Measurements from ENCODE around the gene TMTC1.
A peak's percentile ranks its signal among the peaks of the same experiment; 100 is the strongest.

Gene TMTC1

DNA sequence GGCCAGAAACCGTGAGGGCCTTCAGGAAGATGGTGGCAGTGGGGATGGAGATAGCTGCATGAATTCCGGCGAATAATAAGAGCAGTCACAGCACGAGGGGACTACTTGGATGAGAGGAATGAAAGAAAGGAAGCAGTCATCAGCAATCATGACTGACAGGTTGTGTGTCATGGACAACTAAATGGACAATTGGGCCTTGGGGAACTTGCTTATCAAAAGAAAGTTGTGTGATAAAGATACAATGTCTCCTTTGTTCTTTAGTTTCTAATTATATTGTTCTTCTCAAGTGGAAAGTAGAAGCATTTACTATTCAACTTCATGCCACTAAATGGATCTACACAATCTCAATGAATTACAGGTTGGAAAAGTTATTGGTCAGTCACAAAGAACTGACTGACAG, 130.5 kb downstream of the TMTC1 start:
- Histone ChIP-seq H3K27me3 (ENCODE audit: control insufficient read depth in 1 of 2, insufficient read depth in 1 of 2, low read length in 2 of 2) (no peaks in the 10 kb centered on the region), H3K27ac (ENCODE audit: low read length, poor library complexity, severe bottlenecking) (no peak overlapping the region), H3K9me3 (ENCODE audit: control insufficient read depth, low read length) (no peaks in the 10 kb centered on the region), H3K4me2 (ENCODE audit: low read length, poor library complexity, severe bottlenecking) (no peak overlapping the region), H2BK120ac (ENCODE audit: low read depth, low read length) (no peak overlapping the region), H2BK15ac (ENCODE audit: low read depth, poor library complexity, severe bottlenecking) (no peak overlapping the region), H2AFZ (ENCODE audit: low read depth, low read length) (no peak overlapping the region), H3K9ac (ENCODE audit: low read length) (no peak overlapping the region), H3K4me3 (ENCODE audit: insufficient read depth in 1 of 2, low read depth in 1 of 2, low read length in 2 of 2) (no peak overlapping the region), H2BK12ac (ENCODE audit: low read length in 2 of 2) (no peak overlapping the region), H3K18ac (ENCODE audit: low read depth in 1 of 2, low read length in 2 of 2) (no peak overlapping the region), H2BK5ac (ENCODE audit: low read depth, low read length, poor library complexity, severe bottlenecking) (no peak overlapping the region), H3K4ac (ENCODE audit: low read depth in 1 of 2, low read length in 2 of 2) (no peak overlapping the region), H3K23ac (ENCODE audit: low read length in 2 of 2) (no peak overlapping the region), H3K14ac (ENCODE audit: low read length in 2 of 2) (no peak overlapping the region), H3K4me1 (ENCODE audit: control insufficient read depth, insufficient read depth, low read depth, low read length) (no peaks in the 10 kb centered on the region), H4K91ac (ENCODE audit: low read length) (no peak overlapping the region), H4K8ac (ENCODE audit: low read length) (no peak overlapping the region), H3K79me1 (replicated peaks; ENCODE audit: low read length, poor library complexity, severe bottlenecking) (no peaks in the 10 kb centered on the region), H2AK5ac (ENCODE audit: low read length, severe bottlenecking) (no peak overlapping the region), H3K36me3 (ENCODE audit: control insufficient read depth in 1 of 2, insufficient read depth in 2 of 2, low read depth in 1 of 2, low read length in 2 of 2) (peaks cover 0 to 42% of the 10 kb centered on the region in 2 experiments)
- WGBS, result 100% methylated on average over 4 of the region's 4 CpGs
- no peak for DNase-seq

DNA sequence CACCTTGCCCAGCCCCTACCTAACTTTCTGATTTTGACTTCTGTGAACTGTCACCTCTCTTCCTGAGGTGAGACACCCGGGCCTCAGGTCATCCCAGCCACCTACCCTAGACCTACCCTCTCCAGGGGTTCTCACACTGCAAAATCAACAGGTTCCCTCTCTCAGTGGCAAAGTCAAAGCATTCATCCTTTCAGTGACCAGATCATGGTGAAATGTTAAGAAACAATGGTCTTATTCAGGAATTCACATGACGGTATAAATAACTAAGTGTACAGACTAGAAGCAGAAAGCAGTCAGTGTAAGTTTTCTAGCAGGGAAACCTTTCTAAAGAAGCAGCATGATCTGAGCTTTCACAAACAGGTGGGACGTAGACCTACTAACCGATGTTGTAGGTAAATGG, 133.4 kb downstream of the TMTC1 start:
- H2BK5ac ChIP-seq (ENCODE audit: low read depth, low read length, poor library complexity, severe bottlenecking), result no peak overlapping the region
- no peak overlapping the region for H3K9ac ChIP-seq (ENCODE audit: low read length)
- no peaks in the 10 kb centered on the region for H3K9me3 ChIP-seq (ENCODE audit: control insufficient read depth, low read length)
- no peaks in the 10 kb centered on the region for H3K4me1 ChIP-seq (ENCODE audit: control insufficient read depth, insufficient read depth, low read depth, low read length)
- H3K4me2 ChIP-seq (ENCODE audit: low read length, poor library complexity, severe bottlenecking), result no peak overlapping the region
- 97% methylated on average over 4 of the region's 4 CpGs for WGBS
- peak overlapping the region; percentile 31 for H4K8ac ChIP-seq (ENCODE audit: low read length)
- no peak overlapping the region for H3K27ac ChIP-seq (ENCODE audit: low read length, poor library complexity, severe bottlenecking)
- H3K18ac ChIP-seq (ENCODE audit: low read depth in 1 of 2, low read length in 2 of 2), result no peak overlapping the region
- H2BK12ac ChIP-seq (ENCODE audit: low read length in 2 of 2), result no peak overlapping the region
- H2AK5ac ChIP-seq (ENCODE audit: low read length, severe bottlenecking), result no peak overlapping the region
- H3K36me3 ChIP-seq (ENCODE audit: control insufficient read depth in 1 of 2, insufficient read depth in 2 of 2, low read depth in 1 of 2, low read length in 2 of 2), result peaks cover 0 to 48% of the 10 kb centered on the region in 2 experiments
- no peak overlapping the region for H2AFZ ChIP-seq (ENCODE audit: low read depth, low read length)
- no peaks in the 10 kb centered on the region for H3K27me3 ChIP-seq (ENCODE audit: control insufficient read depth in 1 of 2, insufficient read depth in 1 of 2, low read length in 2 of 2)
- H3K4ac ChIP-seq (ENCODE audit: low read depth in 1 of 2, low read length in 2 of 2), result no peak overlapping the region
- no peak overlapping the region for H2BK15ac ChIP-seq (ENCODE audit: low read depth, poor library complexity, severe bottlenecking)
- no peak for DNase-seq
- H3K14ac ChIP-seq (ENCODE audit: low read length in 2 of 2), result no peak overlapping the region
- no peak overlapping the region for H2BK120ac ChIP-seq (ENCODE audit: low read depth, low read length)
- no peak overlapping the region for H3K4me3 ChIP-seq (ENCODE audit: insufficient read depth in 1 of 2, low read depth in 1 of 2, low read length in 2 of 2)
- H3K23ac ChIP-seq (ENCODE audit: low read length in 2 of 2), result no peak overlapping the region
- no peak overlapping the region for H4K91ac ChIP-seq (ENCODE audit: low read length)
- no peaks in the 10 kb centered on the region for H3K79me1 ChIP-seq (replicated peaks; ENCODE audit: low read length, poor library complexity, severe bottlenecking)

DNA sequence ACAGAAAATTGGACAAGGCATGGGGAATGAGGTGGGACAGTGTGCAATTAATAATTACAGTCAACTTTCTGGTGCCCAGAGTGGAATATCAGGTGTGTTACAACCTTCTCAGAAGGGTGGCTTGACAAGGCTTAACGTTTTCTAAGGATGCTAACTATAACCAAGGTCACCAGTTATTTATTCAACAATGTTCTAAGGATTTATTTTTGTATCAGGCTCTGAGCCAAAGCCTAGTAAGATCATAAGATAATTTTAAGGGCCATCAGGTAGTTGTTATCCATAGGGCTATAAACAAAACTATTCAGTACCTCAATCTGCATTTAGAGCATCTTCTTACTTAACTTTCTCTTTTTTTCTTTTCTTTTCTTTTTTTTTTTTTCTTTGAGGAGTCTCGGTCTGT, 134.0 kb downstream of the TMTC1 start:
- no peak overlapping the region for H3K4me3 ChIP-seq (ENCODE audit: insufficient read depth in 1 of 2, low read depth in 1 of 2, low read length in 2 of 2)
- no peak overlapping the region for H2BK15ac ChIP-seq (ENCODE audit: low read depth, poor library complexity, severe bottlenecking)
- H3K27ac ChIP-seq (ENCODE audit: low read length, poor library complexity, severe bottlenecking), result no peak overlapping the region
- no peaks in the 10 kb centered on the region for H3K27me3 ChIP-seq (ENCODE audit: control insufficient read depth in 1 of 2, insufficient read depth in 1 of 2, low read length in 2 of 2)
- H2BK5ac ChIP-seq (ENCODE audit: low read depth, low read length, poor library complexity, severe bottlenecking), result no peak overlapping the region
- H2BK120ac ChIP-seq (ENCODE audit: low read depth, low read length), result no peak overlapping the region
- H3K14ac ChIP-seq (ENCODE audit: low read length in 2 of 2), result no peak overlapping the region
- no peak overlapping the region for H3K4ac ChIP-seq (ENCODE audit: low read depth in 1 of 2, low read length in 2 of 2)
- no peak overlapping the region for H2AK5ac ChIP-seq (ENCODE audit: low read length, severe bottlenecking)
- H3K9me3 ChIP-seq (ENCODE audit: control insufficient read depth, low read length), result no peaks in the 10 kb centered on the region
- H2BK12ac ChIP-seq (ENCODE audit: low read length in 2 of 2), result no peak overlapping the region
- no peak overlapping the region for H4K8ac ChIP-seq (ENCODE audit: low read length)
- H3K79me1 ChIP-seq (replicated peaks; ENCODE audit: low read length, poor library complexity, severe bottlenecking), result no peaks in the 10 kb centered on the region
- DNase-seq, result no peak
- no peak overlapping the region for H4K91ac ChIP-seq (ENCODE audit: low read length)
- H3K9ac ChIP-seq (ENCODE audit: low read length), result no peak overlapping the region
- no peaks in the 10 kb centered on the region for H3K4me1 ChIP-seq (ENCODE audit: control insufficient read depth, insufficient read depth, low read depth, low read length)
- no peak overlapping the region for H3K23ac ChIP-seq (ENCODE audit: low read length in 2 of 2)
- no peak overlapping the region for H3K4me2 ChIP-seq (ENCODE audit: low read length, poor library complexity, severe bottlenecking)
- 92% methylated on average over 1 of the region's 2 CpGs for WGBS
- H3K36me3 ChIP-seq (ENCODE audit: control insufficient read depth in 1 of 2, insufficient read depth in 2 of 2, low read depth in 1 of 2, low read length in 2 of 2), result peaks cover 0 to 48% of the 10 kb centered on the region in 2 experiments
- H3K18ac ChIP-seq (ENCODE audit: low read depth in 1 of 2, low read length in 2 of 2), result no peak overlapping the region
- H2AFZ ChIP-seq (ENCODE audit: low read depth, low read length), result no peak overlapping the region

DNA sequence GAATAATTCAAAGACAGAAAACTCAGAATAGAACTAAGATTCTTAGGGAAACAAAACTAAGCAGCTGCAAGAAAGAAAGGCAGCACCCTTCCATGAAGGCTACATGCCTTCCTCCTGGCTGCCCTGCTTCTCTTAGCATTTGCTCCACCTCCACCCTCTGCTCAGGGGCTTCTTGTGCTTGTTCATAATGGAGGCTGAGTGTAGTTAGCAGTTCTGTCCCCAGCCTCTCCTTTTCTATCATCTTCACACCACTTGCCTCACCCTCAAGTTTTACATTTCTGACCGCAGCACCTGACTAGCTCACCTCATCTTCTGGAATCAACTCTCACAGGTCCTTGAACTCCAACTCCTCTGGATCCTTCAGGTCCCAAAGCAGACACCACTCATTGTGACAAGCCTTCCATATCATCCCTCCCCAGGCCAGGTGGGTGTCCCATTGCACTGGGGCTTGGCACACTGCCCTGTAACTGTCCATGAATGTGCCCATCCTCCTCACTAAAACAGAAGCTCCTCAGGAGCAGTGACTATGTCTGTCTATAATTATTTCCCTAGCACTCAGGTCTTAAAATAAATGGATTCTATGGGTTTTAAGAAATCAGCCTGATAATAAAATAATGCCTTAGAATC, 139.1 kb downstream of the TMTC1 start:
- no peak overlapping the region for H3K18ac ChIP-seq (ENCODE audit: low read depth in 1 of 2, low read length in 2 of 2)
- H3K23ac ChIP-seq (ENCODE audit: low read length in 2 of 2), result no peak overlapping the region
- 96% methylated on average over 1 of the region's 1 CpG for WGBS
- H3K27ac ChIP-seq (ENCODE audit: low read length, poor library complexity, severe bottlenecking), result no peak overlapping the region
- H2AFZ ChIP-seq (ENCODE audit: low read depth, low read length), result no peak overlapping the region
- H3K4me1 ChIP-seq (ENCODE audit: control insufficient read depth, insufficient read depth, low read depth, low read length), result peaks cover 5% of the 10 kb centered on the region
- no peak overlapping the region for H3K4ac ChIP-seq (ENCODE audit: low read depth in 1 of 2, low read length in 2 of 2)
- H4K8ac ChIP-seq (ENCODE audit: low read length), result no peak overlapping the region
- H3K36me3 ChIP-seq (ENCODE audit: control insufficient read depth in 1 of 2, insufficient read depth in 2 of 2, low read depth in 1 of 2, low read length in 2 of 2), result peaks cover 0 to 13% of the 10 kb centered on the region in 2 experiments
- no peak overlapping the region for H3K14ac ChIP-seq (ENCODE audit: low read length in 2 of 2)
- no peaks in the 10 kb centered on the region for H3K27me3 ChIP-seq (ENCODE audit: control insufficient read depth in 1 of 2, insufficient read depth in 1 of 2, low read length in 2 of 2)
- H3K4me2 ChIP-seq (ENCODE audit: low read length, poor library complexity, severe bottlenecking), result no peak overlapping the region
- H2BK12ac ChIP-seq (ENCODE audit: low read length in 2 of 2), result no peak overlapping the region
- H2BK5ac ChIP-seq (ENCODE audit: low read depth, low read length, poor library complexity, severe bottlenecking), result no peak overlapping the region
- H3K9me3 ChIP-seq (ENCODE audit: control insufficient read depth, low read length), result no peaks in the 10 kb centered on the region
- no peak overlapping the region for H2BK120ac ChIP-seq (ENCODE audit: low read depth, low read length)
- no peak overlapping the region for H3K9ac ChIP-seq (ENCODE audit: low read length)
- H2AK5ac ChIP-seq (ENCODE audit: low read length, severe bottlenecking), result no peak overlapping the region
- no peak for DNase-seq
- H2BK15ac ChIP-seq (ENCODE audit: low read depth, poor library complexity, severe bottlenecking), result no peak overlapping the region
- no peaks in the 10 kb centered on the region for H3K79me1 ChIP-seq (replicated peaks; ENCODE audit: low read length, poor library complexity, severe bottlenecking)
- peak overlapping the region; percentile 48 for H4K91ac ChIP-seq (ENCODE audit: low read length)
- no peak overlapping the region for H3K4me3 ChIP-seq (ENCODE audit: insufficient read depth in 1 of 2, low read depth in 1 of 2, low read length in 2 of 2)

All from mesenchymal stem cell (in vitro differentiated cells and primary cell).